Posterior cingulate gyrus (tissue), 11 donors: ENCODE data around the gene ZFYVE21.

Experiments
- DNase-seq, 10 donors: peaks; one replicate each; pipeline versions ENCODE4 v3.0.0 to v3.0.0-alpha.2; 2020 to 2021; ENCODE audit warnings: mixed read lengths in 3 of 10
- intact Hi-C: fragments of 100-400 bp; cut with DNase I; formaldehyde crosslinking; loops from one replicate; pipeline ENCODE4 v1.15.1; 2023

Gene ZFYVE21

DNA sequence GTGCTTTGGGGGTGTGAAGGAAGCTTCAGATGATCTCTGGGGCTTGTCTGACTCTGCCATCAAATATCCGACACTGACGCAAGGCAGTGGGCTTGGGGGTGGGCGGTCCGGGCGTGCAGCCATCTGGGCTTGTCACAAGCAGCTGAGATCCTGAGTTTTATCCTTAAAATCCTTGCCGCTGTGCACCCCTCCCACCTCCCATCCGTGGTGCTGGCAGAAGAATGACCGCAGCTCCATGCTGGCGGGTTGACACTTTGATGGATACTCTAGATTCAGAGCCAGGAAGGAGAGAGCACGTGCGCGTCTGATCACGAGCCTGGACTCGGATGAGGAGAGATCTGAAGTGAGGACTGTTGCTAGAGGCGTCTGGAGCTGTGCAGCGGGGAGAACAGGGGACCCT is 3.0 kb downstream of the ZFYVE21 start:
- DNase-seq: peak in 1 of 10 donors; percentile 92
- intact Hi-C loops: loop anchor here (10.0 kb wide), 1 partner anchor 144 kb away; no protein-coding TSS in a partner anchor

GRCh38 chr14:103719751-103720150 is 4.1 kb downstream of the ZFYVE21 start:
- intact Hi-C loops: loop anchor here (10.0 kb wide), 1 partner anchor 145 kb away; no protein-coding TSS in a partner anchor

GRCh38 chr14:103721334-103722120 is 5.9 kb downstream of the ZFYVE21 start:
- DNase-seq: peak in 8 of 10 donors; percentile 57 to 95 (median 78)
- intact Hi-C loops: no loop called here

More at GRCh38 chr14:103719751-103720150, 4.1 kb downstream of the ZFYVE21 start:
- DNase-seq: no peak

DNA sequence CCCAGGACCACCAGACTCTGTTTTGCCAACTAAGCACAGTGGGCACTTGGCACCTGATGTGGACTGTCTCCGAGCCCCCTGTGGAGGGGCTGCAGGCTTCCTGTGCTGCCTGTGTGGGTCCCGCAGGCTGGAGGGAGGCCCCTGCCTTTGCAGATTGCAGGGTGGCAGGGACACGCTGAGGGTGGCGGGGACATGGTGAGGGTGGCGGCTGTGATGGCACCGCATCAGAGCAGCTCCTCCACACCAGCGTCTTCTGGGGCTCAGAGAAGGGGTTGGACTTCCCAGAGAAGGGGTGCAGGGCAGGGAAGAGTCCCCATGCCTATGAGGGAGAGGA is 8.1 kb downstream of the ZFYVE21 start:
- intact Hi-C loops: no loop called here
- DNase-seq: no peak

DNA sequence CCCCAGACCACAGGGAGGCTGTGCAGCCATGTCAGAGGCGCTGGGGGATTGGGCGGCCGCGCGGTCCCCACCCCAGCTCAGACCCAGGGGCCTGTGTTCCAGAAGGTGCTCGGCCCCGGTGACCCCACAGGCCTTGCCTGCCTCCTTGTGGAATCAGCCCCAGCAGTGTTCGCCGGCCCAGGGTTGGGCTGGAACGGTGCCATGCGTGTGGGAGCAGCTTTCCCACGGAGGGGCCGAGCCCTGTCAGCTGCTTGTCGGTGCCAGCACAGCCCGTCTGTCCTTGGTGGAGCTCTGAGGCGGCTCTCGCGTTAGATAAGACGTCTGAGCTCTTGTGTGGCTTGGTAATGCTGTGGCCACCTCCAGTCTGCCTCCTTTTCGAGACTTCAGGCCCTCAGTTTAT is 8.5 kb downstream of the ZFYVE21 start:
- intact Hi-C loops: no loop called here
- DNase-seq: peak in 9 of 10 donors; percentile 43 to 94 (median 73)

GRCh38 chr14:103725001-103725682 is 9.5 kb downstream of the ZFYVE21 start:
- intact Hi-C loops: no loop called here
- DNase-seq: no peak

- peak in 1 of 10 donors; percentile 47 for DNase-seq
- intact Hi-C loops: no loop called here
These were observed 10.3 kb downstream of the ZFYVE21 start for GRCh38 chr14:103725739-103726395.

- intact Hi-C loops: no loop called here
- DNase-seq: peak in 1 of 10 donors; percentile 63
These were observed 10.9 kb downstream of the ZFYVE21 start for GRCh38 chr14:103726474-103726873.

DNA sequence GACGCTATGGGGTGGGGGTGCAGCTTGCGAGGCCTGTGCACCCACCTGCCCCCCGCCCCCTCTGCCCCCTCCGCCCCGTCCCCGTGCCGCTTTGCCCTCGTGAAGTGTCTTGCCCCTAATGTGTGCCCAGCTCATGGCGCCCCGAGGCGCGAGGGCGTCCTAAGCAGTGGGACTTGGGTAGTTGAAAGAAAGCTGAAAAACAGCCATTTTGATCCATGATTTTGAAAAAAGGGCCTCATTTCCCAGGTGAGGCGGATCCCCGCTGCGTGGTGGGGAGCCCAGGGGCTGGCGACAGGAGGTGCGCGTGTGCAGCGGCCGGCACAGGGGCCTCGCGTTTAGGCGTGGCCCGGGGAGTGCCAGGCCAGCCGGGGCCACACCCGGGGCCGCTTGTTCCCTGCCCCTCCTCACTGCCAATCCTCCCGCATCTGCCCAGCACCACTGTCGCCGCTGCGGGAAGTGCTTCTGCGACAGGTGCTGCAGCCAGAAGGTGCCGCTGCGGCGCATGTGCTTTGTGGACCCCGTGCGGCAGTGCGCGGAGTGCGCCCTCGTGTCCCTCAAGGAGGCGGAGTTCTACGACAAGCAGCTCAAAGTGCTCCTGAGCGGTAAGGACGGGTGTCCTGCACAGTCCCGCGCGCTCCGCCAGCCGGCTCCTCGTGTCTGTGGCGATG is 11.8 kb downstream of the ZFYVE21 start:
- intact Hi-C loops: no loop called here
- peak in 7 of 10 donors; percentile 48 to 95 (median 65) for DNase-seq

DNA sequence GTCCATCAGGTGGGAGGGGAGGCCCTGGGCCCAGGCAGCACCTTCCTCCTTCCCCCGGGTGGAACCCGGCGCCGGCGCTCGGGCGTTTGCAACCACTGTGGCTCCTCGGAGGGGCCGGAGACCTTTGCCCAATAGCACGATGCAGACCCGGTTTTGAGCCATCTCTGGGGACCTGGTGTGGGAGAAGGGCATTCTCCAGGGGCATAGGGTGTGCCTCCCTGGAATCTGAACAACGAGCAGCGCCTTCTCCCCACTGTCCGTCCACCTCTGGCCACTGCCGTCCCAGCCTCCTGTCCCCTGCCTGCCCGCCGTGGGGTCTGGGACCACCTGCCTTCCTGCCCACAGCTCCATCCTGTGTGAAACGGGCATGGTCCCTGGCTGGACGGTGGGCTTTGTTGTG is 12.5 kb downstream of the ZFYVE21 start:
- intact Hi-C loops: no loop called here
- peak in 3 of 10 donors; percentile 50 to 80 (median 67) for DNase-seq

DNA sequence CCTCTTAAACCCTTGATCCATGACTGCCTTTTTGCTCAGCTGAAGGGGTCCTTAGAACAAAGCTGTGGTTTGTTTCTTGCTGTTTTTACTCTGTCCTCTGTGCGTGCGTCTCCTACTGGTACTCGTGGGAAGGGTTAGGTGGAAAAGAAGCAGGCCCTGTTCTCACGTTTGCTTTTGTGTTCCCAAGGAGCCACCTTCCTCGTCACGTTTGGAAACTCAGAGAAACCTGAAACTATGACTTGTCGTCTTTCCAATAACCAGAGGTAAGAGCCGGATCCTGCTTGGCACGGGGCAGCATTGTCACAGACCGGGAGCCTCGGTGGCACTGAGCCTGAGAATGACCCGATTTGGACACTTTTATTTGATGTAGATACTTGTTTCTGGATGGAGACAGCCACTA is 13.1 kb downstream of the ZFYVE21 start:
- intact Hi-C loops: no loop called here
- DNase-seq: peak in 1 of 10 donors; percentile 42

DNA sequence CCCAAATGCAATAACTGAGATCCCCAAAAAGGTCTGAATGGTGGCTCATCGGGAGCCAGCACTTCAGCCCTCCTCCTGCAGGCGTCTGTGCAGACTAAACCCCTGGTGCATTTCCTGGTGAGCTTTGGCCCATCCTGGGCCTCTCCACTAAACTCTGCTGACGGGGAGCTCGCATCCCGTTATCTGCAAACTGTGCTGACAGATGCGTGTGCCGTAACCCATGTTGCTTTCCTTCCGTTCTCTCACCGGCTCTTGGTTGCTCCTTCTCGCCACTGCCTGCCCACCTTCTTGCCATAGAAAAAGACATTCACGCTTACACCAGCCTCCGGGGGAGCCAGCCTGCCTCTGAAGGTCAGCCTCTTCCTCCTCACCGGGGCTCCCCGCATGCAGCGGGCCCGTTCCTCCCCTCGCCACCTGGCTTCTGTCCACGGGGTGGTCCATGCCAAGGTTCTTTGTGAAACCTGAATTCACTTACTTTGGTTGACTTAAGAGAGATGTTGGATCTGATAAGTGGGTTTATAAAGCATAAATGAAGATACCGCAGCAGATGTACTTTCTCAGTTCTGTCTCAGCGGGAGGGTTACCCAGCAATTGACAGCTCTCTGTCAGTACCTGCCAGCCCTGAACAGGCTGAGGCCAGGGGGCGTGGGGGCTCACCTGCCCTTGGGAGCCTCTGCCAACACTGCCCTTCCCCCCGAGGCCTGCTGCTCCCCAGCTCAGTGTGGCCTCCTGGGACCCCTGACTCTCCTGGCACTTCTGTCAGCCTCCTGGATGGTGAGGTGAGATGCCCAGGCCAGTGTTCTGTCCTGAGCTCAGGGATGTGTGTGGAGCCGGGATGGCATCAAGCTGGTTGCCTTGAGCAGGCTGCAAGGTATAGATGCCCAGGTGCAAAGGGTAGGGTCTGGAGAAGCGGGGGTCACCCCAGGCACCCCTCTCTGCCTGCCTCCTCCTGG is 14.2 kb downstream of the ZFYVE21 start:
- peak in 3 of 10 donors; percentile 62 to 86 (median 74) for DNase-seq
- intact Hi-C loops: no loop called here

- intact Hi-C loops: no loop called here
- peak in 3 of 10 donors; percentile 68 to 86 (median 80) for DNase-seq
These were observed 15.0 kb downstream of the ZFYVE21 start for GRCh38 chr14:103730490-103731035.

DNA sequence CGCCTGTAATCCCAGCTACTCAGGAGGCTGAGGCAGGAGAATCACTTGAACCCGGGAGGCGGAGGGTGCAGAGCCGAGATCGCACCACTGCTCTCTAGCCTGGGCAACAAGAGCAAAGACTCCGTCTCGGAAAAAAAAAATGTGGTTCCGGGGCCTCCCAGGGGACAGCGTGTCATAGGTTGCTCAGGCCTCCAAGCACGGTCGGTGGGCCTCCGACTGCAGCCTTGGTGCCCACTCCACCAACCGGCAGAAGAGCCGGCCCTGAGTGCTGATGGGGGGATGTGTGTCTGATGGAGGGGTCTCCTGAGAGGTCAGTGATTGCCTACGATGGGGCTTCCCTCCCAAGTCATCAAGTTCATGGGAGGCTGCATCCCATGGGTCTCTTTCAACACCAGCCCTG is 15.9 kb downstream of the ZFYVE21 start:
- intact Hi-C loops: no loop called here
- DNase-seq: peak in 3 of 10 donors; percentile 40 to 64 (median 60)

DNA sequence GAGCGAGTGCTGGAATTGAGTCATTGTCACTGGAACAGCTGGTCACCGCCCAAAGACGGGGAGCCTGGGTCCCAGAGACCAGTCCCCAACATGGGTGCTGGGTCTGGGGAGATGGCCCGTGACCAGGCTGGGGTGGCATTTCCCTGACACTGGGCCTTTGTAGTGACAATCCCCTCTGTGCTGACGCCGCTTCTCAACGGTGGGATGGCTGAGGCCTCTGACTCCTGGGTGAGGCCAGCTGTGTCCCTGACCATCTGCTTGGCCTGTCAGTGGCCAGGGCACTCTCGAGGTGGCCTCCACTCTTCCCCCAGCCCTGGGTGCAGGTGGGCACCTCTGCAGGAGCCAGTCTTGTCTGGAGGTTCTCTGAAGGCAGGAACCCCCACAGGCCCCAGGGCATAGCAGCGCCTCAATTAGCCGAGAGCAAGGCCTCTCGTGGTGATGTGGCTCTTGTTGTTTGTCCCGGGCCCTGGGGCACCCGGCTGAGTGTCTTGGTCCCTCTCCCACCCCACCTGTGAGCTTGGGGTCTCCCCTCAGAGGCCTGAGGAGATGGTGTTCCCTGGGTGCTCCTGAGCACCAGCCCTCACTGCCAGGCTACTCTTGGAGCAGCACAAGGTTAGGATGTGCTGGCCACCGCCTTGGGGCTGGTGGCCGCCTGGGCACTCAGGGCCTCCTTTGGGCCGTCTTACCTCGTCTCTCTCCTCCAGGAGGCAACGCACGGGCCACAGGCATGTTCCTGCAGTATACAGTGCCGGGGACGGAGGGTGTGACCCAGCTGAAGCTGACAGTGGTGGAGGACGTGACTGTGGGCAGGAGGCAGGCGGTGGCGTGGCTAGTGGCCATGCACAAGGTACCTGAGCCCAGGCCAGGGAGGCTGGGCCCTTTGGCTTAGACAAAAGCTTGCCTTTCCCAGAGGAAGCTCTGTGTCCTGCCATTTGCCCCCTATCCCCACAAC is 16.6 kb downstream of the ZFYVE21 start:
- intact Hi-C loops: no loop called here
- peak in 3 of 10 donors; percentile 65 to 83 (median 76) for DNase-seq

DNA sequence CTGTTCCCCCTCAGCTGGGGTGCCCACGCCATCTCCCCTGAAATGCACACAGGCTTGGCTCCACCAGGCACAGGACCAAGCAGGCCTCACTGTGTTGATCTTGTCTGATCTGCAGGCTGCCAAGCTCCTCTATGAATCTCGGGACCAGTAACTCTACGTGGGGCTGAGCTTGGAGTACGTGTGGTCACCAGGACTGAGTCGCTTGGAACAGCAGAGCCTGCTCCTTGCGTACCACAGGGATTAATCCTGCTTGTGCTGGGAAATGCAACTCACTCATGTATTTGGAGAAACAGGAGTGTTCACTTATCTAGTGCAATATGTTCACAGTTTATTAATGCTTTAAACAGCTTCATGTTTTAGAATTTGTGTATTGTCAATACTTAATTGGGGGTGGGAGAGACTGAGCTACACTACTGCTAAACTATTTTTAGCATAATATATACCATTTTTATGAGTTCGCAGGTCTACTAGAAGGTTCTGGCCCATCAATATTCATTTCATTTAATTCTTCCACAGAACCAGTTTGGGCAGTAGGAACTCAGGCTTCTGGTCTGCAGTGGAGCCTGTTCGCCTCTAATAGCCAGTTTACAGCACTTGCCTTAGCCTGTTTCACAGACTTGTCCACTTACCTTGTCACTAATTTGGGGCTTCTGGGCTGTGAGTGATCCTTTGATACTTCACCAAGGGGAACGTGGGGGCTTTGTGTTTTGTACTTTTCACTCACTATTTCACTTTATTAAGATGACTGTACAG is 17.4 kb downstream of the ZFYVE21 start:
- peak in 1 of 10 donors; percentile 27 for DNase-seq
- intact Hi-C loops: no loop called here

DNA sequence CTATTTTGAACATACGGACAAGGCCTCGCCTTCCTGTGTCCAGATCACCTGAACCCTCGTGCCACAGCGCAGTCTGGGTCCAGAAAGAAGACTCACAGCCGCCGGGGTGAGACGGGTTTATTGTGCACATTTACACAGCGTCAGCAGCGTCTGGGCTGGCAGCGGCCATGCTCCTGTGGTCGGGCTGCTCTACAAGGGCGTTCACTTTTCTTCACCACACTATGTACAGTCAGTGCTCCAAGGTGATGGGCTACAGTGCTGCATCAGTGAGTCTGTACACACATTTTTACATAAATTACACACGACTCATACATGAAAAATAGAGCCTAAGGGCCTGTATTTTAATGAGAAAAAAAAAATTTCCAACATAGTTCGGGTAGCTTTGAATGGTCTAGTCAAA is 18.0 kb downstream of the ZFYVE21 start:
- peak in 3 of 10 donors; percentile 59 to 67 (median 61) for DNase-seq
- intact Hi-C loops: no loop called here
